C4-2B (cell line): ENCODE measurements around the gene KCNIP4.

Experiments used
- ZFX ChIP-seq: fragments of 450-650 bp; IDR thresholded peaks from 2 replicates; pipeline ENCODE4 v1.6.1; 2017
- TF ChIP-seq, protein P1 (sequence below): fragments of 450-650 bp; conservative IDR thresholded peaks from 2 replicates; pipeline ENCODE4 v1.5.1; 2017; ENCODE audit warnings: mild to moderate bottlenecking

- TF ChIP-seq, protein P1, sequence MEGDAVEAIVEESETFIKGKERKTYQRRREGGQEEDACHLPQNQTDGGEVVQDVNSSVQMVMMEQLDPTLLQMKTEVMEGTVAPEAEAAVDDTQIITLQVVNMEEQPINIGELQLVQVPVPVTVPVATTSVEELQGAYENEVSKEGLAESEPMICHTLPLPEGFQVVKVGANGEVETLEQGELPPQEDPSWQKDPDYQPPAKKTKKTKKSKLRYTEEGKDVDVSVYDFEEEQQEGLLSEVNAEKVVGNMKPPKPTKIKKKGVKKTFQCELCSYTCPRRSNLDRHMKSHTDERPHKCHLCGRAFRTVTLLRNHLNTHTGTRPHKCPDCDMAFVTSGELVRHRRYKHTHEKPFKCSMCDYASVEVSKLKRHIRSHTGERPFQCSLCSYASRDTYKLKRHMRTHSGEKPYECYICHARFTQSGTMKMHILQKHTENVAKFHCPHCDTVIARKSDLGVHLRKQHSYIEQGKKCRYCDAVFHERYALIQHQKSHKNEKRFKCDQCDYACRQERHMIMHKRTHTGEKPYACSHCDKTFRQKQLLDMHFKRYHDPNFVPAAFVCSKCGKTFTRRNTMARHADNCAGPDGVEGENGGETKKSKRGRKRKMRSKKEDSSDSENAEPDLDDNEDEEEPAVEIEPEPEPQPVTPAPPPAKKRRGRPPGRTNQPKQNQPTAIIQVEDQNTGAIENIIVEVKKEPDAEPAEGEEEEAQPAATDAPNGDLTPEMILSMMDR, result no peak
- TF ChIP-seq ZFX, result no peak
Measured at GRCh38 chr4:21735866-21736265, 212.7 kb downstream of the KCNIP4 start.
